LNCaP clone FGC (cell line): ENCODE measurements around the gene GMDS.

Source experiments
- DNase-seq: peaks from one replicate; pipeline ENCODE4 v3.0.0-alpha.2; 2011; ENCODE audit warnings: low read depth
- H3K4me3 ChIP-seq: 2 replicates; pipeline ENCODE4 v1.5.1; 2011; ENCODE audit warnings: mild to moderate bottlenecking, low read depth, low read length, control low read depth
- TF ChIP-seq, protein P1 (sequence below): IDR thresholded peaks from 2 replicates; pipeline ENCODE4 v1.5.1; 2012; ENCODE audit warnings: mild to moderate bottlenecking; ENCODE audit not compliant: control insufficient read depth, insufficient read depth; ENCODE audit errors: extremely low read depth

GMDS gene

GRCh38 chr6:2257363-2257762, 12.0 kb upstream of the GMDS start:
- DNase-seq, result no peak
- H3K4me3 ChIP-seq, result no peak overlapping the region
- TF ChIP-seq, protein P1, sequence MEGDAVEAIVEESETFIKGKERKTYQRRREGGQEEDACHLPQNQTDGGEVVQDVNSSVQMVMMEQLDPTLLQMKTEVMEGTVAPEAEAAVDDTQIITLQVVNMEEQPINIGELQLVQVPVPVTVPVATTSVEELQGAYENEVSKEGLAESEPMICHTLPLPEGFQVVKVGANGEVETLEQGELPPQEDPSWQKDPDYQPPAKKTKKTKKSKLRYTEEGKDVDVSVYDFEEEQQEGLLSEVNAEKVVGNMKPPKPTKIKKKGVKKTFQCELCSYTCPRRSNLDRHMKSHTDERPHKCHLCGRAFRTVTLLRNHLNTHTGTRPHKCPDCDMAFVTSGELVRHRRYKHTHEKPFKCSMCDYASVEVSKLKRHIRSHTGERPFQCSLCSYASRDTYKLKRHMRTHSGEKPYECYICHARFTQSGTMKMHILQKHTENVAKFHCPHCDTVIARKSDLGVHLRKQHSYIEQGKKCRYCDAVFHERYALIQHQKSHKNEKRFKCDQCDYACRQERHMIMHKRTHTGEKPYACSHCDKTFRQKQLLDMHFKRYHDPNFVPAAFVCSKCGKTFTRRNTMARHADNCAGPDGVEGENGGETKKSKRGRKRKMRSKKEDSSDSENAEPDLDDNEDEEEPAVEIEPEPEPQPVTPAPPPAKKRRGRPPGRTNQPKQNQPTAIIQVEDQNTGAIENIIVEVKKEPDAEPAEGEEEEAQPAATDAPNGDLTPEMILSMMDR, result no peak

- TF ChIP-seq, protein P1, result no peak
- no peak overlapping the region for H3K4me3 ChIP-seq
- no peak for DNase-seq
Measured at GRCh38 chr6:2254747-2255146, 9.3 kb upstream of the GMDS start.

DNA sequence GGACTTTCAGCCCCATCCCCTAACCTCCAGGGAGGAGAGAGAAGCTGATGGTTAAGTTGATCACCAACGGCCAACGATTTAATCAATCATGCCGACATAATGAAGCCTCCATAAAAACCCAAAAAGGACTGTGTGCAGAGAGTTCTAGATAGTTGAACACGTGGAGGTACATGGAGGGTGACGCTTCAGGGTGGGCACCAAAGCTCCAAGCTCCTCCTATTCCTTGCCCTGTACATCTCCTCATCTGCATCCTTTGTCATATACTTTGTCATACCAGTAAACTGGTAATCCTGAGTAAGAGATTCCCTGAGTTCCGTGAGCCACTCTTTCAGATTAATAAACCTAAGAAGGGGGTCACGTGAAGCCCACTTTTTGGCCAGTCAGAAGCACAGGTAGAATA, 3.7 kb upstream of the GMDS start:
- no peak overlapping the region for H3K4me3 ChIP-seq
- no peak for DNase-seq
- TF ChIP-seq, protein P1, result no peak

- DNase-seq, result no peak
- TF ChIP-seq, protein P1, result no peak
Measured at GRCh38 chr6:2247664-2248063, 2.3 kb upstream of the GMDS start.

GRCh38 chr6:2245877-2246863, 765 bp upstream of the GMDS start:
- DNase-seq, result peak; percentile 95
- H3K4me3 ChIP-seq, result peak overlapping the region; percentile 88
- TF ChIP-seq, protein P1, result no peak

More at GRCh38 chr6:2247664-2248063, 2.3 kb upstream of the GMDS start:
- no peak overlapping the region for H3K4me3 ChIP-seq

- no peak for DNase-seq
- TF ChIP-seq, protein P1, result no peak
Measured at GRCh38 chr6:2244261-2245102, 923 bp downstream of the GMDS start.

More at GRCh38 chr6:2244261-2245102, 923 bp downstream of the GMDS start:
- H3K4me3 ChIP-seq, result peak overlapping the region; percentile 88
